Inflammatory macrophage treated with lipopolysaccharide for 1 hour (primary cell): ENCODE results near the gene NUP155.
"Not testable (repeated sequence)": the region's sequence is repeated elsewhere in the genome, so short reads cannot be mapped to it uniquely, and the experiment has no call there.

Experiments used
- DNase-seq, 2 donors: peaks; one replicate each; pipeline ENCODE4 v3.0.0-alpha.2; 2020 to 2022

NUP155 gene

DNA sequence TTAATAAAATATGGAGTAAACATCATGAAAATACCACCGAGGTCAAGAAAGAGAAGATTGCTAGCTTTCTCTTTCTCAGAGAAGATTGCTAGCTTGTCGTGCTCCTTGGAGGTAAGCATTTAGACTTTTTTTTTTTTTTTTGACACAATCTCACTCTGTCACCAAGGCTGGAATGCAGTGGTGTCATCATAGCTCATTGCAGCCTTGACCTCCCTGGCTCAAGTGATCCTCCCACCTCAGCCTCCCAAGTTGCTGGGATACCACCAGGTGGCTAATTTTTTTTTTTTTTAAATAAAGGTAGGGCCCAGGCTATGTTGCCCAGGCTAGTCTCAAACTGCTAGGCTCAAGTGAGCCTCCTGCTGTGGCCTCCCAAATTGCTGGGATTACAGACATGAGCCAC is 95.4 kb downstream of the NUP155 start:
- no peak for DNase-seq

DNA sequence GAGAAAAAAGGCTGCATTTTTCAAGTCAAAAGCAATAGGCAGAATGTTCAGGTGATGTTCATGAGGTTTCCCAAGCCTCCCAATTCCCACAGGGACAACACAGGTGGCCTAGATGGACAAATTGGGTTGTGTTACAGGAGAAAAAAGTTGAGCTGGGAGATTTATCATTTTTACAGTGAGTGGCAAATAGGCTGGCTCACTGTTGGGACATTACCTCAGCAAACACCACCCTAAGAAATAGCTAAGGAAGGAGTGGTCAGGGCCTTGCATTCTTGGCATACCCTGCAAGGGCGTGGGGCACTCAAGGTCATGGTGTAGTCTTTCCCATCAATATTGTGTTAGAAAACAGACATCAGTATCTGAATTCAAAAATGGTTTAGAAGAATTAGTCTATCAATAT is 98.4 kb downstream of the NUP155 start:
- DNase-seq = no peak

DNA sequence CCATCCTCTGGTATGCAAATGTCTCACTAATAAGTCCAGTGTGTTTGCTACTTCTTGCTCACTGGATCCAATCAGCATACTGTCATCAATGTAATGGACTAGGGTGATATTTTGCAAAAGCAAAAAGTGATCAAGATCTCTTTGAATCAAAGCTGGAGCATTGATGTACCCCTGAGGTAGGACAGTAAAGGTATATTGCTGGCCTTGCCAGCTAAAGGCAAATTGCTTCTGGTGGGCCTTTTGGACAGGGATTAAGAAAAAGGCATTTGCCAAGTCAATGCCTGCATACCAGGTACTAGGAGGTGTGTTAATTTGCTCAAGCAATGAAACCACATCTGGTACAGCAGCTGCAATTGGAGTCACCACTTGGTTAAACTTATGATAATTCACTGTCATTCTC is 102.8 kb downstream of the NUP155 start:
- DNase-seq = not testable (repeated sequence)

DNA sequence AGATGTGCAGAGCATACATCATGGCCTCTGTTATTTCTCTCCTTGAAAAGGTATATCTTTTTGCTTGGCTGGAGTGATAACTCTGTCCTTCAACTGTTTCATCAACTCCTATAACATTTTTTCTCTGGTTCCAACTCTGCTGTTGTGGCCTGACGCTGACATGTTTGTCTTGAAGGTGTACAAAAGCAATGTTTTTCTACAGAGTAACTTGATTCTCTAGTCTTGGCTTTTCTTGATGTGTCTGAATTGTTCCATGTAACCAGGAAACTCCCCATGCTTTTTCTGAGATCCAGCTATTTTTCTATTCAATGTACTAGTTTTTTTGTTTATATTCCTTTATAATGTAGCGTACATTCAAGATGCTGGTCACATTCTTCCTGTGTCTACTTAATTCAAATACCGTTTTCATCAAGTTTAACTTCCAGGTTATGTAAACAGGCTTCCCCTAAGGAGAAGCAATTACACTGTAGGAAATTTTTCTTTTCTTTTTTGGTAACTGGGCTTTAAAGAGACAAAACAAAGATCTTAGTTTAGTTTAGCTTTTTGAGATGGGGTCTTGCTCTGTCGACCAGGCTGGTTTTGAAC is 115.0 kb downstream of the NUP155 start:
- no peak for DNase-seq

DNA sequence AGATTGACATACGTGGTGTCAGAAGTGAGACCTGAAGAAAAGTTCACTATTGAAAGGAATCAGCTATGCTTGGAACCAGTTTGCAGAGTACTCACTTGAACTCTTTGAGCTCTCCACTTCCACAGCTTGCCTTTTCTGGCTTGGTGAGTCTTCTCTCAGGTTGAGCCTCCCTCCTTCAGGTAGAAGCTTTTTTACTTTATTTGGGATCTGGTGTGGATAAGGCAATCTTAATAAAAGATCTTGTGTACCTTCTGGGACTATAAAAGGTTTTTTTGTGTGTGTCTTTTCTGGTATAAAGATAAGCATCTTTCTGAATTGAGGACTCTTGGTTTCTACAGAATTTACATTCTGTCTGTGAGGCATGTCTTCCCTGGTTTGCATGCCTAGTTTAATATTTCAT is 116.3 kb downstream of the NUP155 start:
- DNase-seq = no peak

DNA sequence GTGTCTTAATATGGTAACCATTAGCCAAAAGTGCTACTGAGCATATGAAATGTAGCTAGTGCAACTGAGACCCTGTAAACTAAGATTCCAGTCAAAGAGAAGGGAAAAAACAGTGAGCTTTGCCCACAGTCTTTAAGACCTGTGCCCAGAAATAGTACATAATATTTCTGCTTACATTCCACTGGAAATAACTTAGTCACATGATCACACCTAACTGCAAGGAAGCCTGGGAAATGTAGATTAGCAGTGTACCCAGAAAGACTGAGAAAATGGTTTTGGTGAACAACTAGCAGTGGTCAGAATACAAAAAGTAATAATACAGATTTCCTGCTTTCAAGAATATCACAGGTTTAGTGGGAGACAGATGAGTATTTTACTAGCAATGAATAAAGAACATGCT is 119.2 kb downstream of the NUP155 start:
- no peak for DNase-seq

DNA sequence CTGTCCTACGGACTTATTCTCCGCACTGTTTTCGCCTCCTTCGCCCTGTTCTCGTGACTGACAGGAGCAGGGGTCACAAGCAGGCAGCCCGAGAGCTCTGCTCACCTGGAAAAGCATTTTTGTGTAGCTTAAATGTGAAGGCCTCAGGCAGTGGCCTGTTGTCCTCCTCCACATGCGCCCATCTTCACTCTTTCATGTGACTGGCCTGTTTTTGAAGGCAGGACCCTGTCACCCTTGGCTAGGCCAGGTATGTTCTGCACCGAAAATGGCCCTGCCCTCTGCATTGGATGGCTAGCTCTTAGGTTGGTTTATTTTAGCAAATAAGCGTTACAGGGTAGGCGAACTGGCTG is 121.1 kb downstream of the NUP155 start:
- DNase-seq = no peak

DNA sequence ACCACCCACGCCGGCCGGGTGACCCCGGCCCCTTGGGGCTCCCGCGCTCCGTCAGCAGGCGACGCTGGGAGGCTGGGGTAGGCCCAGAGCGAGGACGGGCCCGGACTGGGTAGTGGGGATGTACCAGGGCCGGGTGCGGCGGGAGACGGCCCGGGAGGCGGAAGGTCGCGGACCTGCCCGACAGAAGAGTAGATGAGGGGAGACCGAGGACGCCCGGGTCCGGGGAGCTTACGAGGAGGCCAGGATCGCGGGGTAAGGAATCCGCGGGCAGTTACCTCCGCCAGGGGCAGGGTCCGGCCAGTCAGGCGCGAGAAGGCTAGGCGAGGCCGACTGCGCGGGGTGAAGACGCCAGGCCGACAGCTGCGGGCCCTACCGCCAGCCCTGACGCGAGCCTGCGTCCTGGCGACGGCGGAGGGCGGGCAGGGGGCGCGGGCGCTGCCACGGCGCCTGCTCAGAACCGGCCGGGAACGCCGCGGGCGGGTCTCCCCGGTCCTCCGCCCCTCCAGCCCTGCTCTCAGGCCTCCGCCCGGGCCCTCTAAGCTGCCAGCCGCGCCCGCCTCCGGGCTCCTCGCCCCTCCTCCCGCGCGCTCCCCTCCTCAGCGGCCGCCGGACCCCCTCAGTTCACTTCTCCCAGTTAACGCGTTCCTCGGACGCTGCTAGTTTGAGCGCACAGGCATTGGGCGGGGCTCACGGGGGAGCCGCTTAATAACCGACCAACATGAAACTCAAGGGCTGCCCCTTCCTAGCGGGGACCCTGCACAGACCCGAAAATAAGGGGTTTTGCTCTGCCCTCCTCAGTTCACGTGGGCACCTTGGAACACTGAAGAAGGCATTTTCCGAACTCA is 121.7 kb downstream of the NUP155 start, which contains the start of gene CPLANE1:
CPLANE1 (minus strand) TSS at position 407 of the 845 bp plus-strand sequence. CDS start 1,678 bp downstream, outside the sequence.
- peak; percentile 37 to 49 for DNase-seq

DNA sequence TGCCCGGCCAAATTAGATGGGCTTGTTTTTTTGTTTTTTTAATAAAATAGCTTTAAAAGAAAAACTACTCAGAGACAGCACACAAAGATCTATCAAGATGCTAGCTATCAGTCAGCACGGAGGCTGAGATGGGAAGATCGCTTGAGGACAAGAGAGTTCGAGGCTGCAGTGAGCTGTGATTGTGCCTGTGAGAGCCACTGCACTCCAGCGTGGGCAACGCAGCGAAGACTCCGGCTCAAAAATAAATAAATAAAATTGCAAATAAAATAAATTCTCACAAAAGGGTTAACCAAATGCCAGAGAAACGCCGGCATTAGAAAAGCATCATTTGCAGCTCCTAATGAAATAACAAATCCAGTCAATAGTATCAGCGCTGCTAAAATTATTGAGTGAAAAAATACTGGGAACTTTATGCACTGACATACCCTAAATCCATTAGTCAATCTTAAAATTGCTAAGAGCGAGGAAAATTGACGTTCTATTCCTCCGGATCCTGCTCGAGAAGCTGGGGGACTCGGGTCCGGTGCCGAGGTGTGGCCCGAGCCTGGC is 122.4 kb downstream of the NUP155 start:
- DNase-seq = no peak

DNA sequence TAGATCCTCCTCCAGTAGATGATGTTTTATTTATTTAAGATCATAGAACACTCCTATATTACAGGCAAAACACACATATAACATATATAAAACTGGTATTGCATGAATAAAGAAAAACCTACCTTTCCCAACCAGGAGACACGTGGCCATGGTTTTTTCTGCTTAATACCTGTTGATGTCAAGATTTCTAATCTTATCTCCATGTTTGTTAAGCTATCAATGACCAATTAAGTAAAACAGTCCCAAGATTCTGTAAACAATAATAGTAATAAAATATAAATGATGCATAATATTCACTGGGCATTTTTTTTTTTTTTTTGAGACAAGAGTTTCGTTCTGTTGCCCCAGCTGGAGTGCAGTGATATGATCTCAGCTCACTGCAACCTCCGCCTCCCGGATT is 123.4 kb downstream of the NUP155 start:
- no peak for DNase-seq

DNA sequence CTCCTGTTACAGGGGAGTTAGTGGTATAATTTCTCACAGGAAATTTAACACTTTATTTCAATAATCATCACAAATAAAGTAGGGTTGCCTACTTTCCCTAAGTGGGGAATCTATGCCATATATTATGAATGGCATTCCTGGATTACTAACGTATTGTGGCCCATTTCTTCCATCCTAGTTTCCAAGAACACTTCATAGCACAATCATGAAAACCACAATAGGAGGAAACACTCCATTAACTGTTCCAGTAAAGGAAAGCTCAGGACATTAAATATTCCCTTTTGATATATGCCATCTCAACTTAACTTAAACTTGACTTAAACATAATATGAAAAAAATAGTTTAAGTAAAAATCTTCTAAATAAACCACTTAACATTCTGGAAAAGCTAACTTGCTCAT is 123.9 kb downstream of the NUP155 start:
- DNase-seq = no peak
